Loucy (cell line): ENCODE data around the gene NXNL1.

Experiments used
- H2AFZ ChIP-seq: fragments of 200-600 bp; sonication (generic); 2 replicates; pipeline ENCODE4 v1.6.0; 2016; ENCODE audit warnings: antibody characterized with exemption, mild to moderate bottlenecking, low read length, moderate library complexity
- H3F3A ChIP-seq: fragments of 200-600 bp; 2 replicates; pipeline ENCODE4 v1.6.0; 2016; ENCODE audit warnings: antibody characterized with exemption, low read depth, mild to moderate bottlenecking
- H3K27me3 ChIP-seq: fragments of 200-600 bp; sonication (generic); 2 replicates; pipeline ENCODE4 v1.6.1; 2014; ENCODE audit warnings: low read length, mild to moderate bottlenecking; ENCODE audit not compliant: insufficient read depth, poor library complexity, severe bottlenecking
- H3K36me3 ChIP-seq: fragments of 200-600 bp; sonication (generic); 2 replicates; pipeline ENCODE4 v1.6.1; 2016; ENCODE audit warnings: low read length; ENCODE audit not compliant: insufficient read depth
- H3K4me1 ChIP-seq: fragments of 200-600 bp; sonication (generic); 2 replicates; pipeline ENCODE4 v1.5.1; 2014; ENCODE audit warnings: low read length, mild to moderate bottlenecking; ENCODE audit not compliant: insufficient read depth, poor library complexity, severe bottlenecking
- H3K4me2 ChIP-seq: fragments of 200-600 bp; sonication (generic); 2 replicates; pipeline ENCODE4 v1.6.0; 2014; ENCODE audit warnings: antibody characterized with exemption, low read length, low read depth, mild to moderate bottlenecking; ENCODE audit not compliant: poor library complexity, severe bottlenecking
- H3K4me3 ChIP-seq: fragments of 200-600 bp; sonication (generic); 2 replicates; pipeline ENCODE4 v1.5.1; 2014; ENCODE audit warnings: low read length, mild to moderate bottlenecking, mixed read lengths; ENCODE audit not compliant: poor library complexity, severe bottlenecking
- H3K79me2 ChIP-seq: fragments of 200-600 bp; sonication (generic); 2 replicates; pipeline ENCODE4 v1.6.1; 2014; ENCODE audit warnings: low read length; ENCODE audit not compliant: insufficient read depth
- H3K9ac ChIP-seq: fragments of 200-600 bp; sonication (generic); 2 replicates; pipeline ENCODE4 v1.6.0; 2014; ENCODE audit warnings: mild to moderate bottlenecking, low read depth, low read length, moderate library complexity; ENCODE audit not compliant: poor library complexity, severe bottlenecking
- H3K9me2 ChIP-seq: fragments of 200-600 bp; sonication (generic); replicated peaks from 2 replicates; pipeline ENCODE4 v1.6.1; 2016; ENCODE audit warnings: low read depth, low read length, mixed read lengths
- H3K9me3 ChIP-seq: fragments of 200-600 bp; sonication (generic); 2 replicates; pipeline ENCODE4 v1.6.1; 2014; ENCODE audit warnings: mild to moderate bottlenecking, antibody characterized with exemption, low read length, low read depth; ENCODE audit not compliant: insufficient read depth
- H4K20me1 ChIP-seq: fragments of 200-600 bp; sonication (generic); 2 replicates; pipeline ENCODE4 v1.6.0; 2014; ENCODE audit warnings: antibody characterized with exemption, low read length, mild to moderate bottlenecking; ENCODE audit not compliant: insufficient read depth, poor library complexity, severe bottlenecking
- EZH2phosphoT487 ChIP-seq: fragments of 200-600 bp; IDR thresholded peaks from 2 replicates; pipeline ENCODE4 v1.6.1; 2018; ENCODE audit warnings: antibody characterized with exemption, mild to moderate bottlenecking, moderate library complexity, borderline replicate concordance
- TF ChIP-seq, protein P1 (sequence below): fragments of 200-600 bp; sonication (generic); conservative IDR thresholded peaks from 2 replicates; pipeline ENCODE4 v1.5.1; 2014; ENCODE audit warnings: mild to moderate bottlenecking, antibody characterized with exemption, low read length

NXNL1 gene

DNA sequence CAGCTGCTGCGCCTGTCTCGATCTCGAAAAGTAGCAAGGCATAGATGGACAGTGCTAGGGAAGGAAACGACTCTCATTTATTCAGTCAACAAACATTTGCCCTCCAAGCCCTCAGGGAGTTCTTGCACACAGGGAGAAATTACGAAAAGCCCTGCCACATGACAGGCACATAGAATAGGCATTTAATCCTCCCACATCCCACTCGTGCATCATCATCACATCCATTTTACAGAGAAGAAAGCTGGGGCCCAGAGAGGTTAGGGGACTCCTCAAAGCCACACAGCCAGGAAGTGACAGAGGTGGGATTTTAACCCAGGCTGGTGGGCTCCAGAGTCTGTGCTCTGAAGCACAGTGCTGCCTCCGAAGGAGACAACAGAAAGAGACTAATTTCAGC, 23.9 kb downstream of the NXNL1 start:
- Histone ChIP-seq H3K4me1 (no peaks in the 10 kb centered on the region), H3K79me2 (no peaks in the 10 kb centered on the region), H3K9me3 (no peaks in the 10 kb centered on the region), H3K4me2 (no peak overlapping the region), H3K36me3 (no peaks in the 10 kb centered on the region), H3K9me2 (no peaks in the 10 kb centered on the region), H4K20me1 (no peaks in the 10 kb centered on the region), H3K9ac (no peak overlapping the region), H3F3A (no peaks in the 10 kb centered on the region), H3K27me3 (no peaks in the 10 kb centered on the region), H2AFZ (no peak overlapping the region), H3K4me3 (no peak overlapping the region)
- TF ChIP-seq EZH2phosphoT487: no peak
- TF ChIP-seq, protein P1, sequence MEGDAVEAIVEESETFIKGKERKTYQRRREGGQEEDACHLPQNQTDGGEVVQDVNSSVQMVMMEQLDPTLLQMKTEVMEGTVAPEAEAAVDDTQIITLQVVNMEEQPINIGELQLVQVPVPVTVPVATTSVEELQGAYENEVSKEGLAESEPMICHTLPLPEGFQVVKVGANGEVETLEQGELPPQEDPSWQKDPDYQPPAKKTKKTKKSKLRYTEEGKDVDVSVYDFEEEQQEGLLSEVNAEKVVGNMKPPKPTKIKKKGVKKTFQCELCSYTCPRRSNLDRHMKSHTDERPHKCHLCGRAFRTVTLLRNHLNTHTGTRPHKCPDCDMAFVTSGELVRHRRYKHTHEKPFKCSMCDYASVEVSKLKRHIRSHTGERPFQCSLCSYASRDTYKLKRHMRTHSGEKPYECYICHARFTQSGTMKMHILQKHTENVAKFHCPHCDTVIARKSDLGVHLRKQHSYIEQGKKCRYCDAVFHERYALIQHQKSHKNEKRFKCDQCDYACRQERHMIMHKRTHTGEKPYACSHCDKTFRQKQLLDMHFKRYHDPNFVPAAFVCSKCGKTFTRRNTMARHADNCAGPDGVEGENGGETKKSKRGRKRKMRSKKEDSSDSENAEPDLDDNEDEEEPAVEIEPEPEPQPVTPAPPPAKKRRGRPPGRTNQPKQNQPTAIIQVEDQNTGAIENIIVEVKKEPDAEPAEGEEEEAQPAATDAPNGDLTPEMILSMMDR: no peak

DNA sequence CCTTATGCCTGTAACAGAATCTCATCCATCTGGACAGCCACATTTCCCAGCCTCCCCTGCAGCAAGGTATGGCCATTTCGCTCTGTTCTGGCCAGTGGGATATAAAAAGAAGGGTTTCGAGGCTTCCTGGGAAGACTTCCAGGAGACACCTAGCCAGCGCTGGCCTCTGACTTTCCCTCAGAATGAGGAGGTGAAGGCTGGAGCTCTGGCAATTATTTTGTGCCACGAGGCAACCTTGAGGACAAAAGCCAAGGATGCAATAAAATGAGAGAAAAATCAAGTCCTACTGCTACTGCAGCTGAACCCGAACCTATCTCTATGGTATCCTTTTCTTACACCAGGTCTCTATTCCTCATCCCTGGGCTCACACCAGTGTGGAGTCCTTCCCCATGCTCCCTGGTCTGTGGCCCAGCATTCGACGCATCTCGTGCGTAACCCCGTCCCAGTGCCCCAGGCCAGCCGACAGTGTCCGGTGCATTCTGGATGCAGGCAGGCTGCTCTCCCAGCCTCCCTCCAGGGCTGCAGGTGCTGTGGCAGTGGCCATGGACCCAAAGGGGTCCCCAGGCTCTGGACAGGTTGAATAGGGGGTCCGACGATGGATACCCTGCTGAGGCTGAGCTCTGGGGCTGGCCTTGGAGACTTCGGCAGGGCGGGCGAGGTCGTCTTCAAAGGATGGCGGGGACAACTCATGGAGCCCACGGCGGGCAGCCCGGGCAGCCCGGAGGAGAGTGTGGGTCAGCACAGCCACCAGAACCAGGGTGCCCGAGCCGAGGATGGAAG, 24.4 kb downstream of the NXNL1 start:
- no peaks in the 10 kb centered on the region for H3K36me3 ChIP-seq
- H2AFZ ChIP-seq: no peak overlapping the region
- H3K9me3 ChIP-seq: no peaks in the 10 kb centered on the region
- H3K9ac ChIP-seq: no peak overlapping the region
- no peak for TF ChIP-seq EZH2phosphoT487
- TF ChIP-seq, protein P1: no peak
- no peaks in the 10 kb centered on the region for H3K4me1 ChIP-seq
- no peaks in the 10 kb centered on the region for H3K79me2 ChIP-seq
- H3K27me3 ChIP-seq: no peaks in the 10 kb centered on the region
- H4K20me1 ChIP-seq: no peaks in the 10 kb centered on the region
- H3K4me2 ChIP-seq: no peak overlapping the region
- no peaks in the 10 kb centered on the region for H3K9me2 ChIP-seq
- H3K4me3 ChIP-seq: no peak overlapping the region
- no peaks in the 10 kb centered on the region for H3F3A ChIP-seq

DNA sequence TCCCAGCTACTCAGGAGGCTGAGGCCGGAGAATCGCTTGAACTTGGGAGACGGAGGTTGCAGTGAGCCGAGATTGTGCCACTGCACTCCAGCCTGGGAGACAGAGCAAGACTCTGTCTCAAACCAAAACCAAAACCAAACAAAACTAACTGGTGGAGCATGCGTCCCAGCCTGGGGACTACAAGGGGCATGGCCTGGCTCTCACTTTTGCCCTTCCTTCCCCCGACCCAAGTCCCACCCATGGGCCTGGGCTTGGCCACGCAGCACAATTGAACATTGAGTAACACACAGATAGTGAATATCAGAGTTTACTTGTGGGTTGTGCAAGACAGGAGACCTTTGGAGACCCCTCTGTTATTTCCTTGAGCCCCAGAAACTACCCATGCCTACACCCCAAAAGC, 25.5 kb downstream of the NXNL1 start:
- Histone ChIP-seq H4K20me1 (no peaks in the 10 kb centered on the region), H3K4me2 (no peak overlapping the region), H3F3A (no peaks in the 10 kb centered on the region), H2AFZ (no peak overlapping the region), H3K79me2 (no peaks in the 10 kb centered on the region), H3K36me3 (no peaks in the 10 kb centered on the region), H3K9me2 (no peaks in the 10 kb centered on the region), H3K27me3 (no peaks in the 10 kb centered on the region), H3K9ac (no peak overlapping the region), H3K9me3 (no peaks in the 10 kb centered on the region), H3K4me1 (no peaks in the 10 kb centered on the region), H3K4me3 (no peak overlapping the region)
- TF ChIP-seq EZH2phosphoT487: no peak

DNA sequence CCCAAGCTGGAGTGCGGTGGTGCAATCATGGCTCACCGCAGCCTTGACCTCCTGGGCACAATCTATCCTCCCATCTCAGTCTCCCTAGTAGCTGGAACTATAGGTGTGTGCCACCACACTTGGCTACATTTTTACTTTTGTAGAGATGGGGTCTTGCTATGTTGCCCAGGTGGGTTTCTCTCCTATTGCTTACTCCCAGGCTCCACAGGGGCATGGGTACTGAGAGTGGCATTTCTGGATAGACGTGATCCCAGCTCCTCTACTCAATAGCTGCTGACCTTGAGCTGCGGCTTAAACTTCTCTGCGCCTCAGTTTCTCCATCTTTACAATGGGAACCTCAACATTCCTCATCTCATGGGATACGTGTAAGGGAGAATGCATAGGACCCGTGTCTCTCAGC, 29.3 kb downstream of the NXNL1 start:
- Histone ChIP-seq H2AFZ (no peak overlapping the region), H3K4me2 (no peak overlapping the region), H3K4me1 (no peaks in the 10 kb centered on the region), H3K9ac (no peak overlapping the region), H3K9me2 (no peaks in the 10 kb centered on the region), H4K20me1 (no peaks in the 10 kb centered on the region), H3F3A (no peaks in the 10 kb centered on the region), H3K4me3 (no peak overlapping the region), H3K36me3 (no peaks in the 10 kb centered on the region), H3K9me3 (no peaks in the 10 kb centered on the region), H3K79me2 (no peaks in the 10 kb centered on the region), H3K27me3 (no peaks in the 10 kb centered on the region)
- no peak for TF ChIP-seq EZH2phosphoT487
- TF ChIP-seq, protein P1: no peak
